ENCODE data around the gene IDH1. TPM values are rescaled to one million over a fixed set of nuclear protein-coding genes. Genes with fewer than 3 reads are reported as not detected.
"Not testable (repeated sequence)": the region's sequence is repeated elsewhere in the genome, so short reads cannot be mapped to it uniquely, and the experiment has no call there.

The IDH1 gene
- polyA plus RNA-seq, 2 of the 4 experiments (the other 2 are of a cell fraction), result 180 to 346 TPM

- TF ChIP-seq CTCF (IDR thresholded peaks at IDR 0.05) (no peak), NFE2L2 (conservative IDR thresholded peaks at IDR 0.05; ENCODE audit: low read length) (no peak), NPAS2 (CRISPR knock-in tag; IDR thresholded peaks at IDR 0.05; ENCODE audit: borderline replicate concordance) (no peak), ATOH8 (CRISPR knock-in tag; IDR thresholded peaks at IDR 0.05; ENCODE audit: low read depth) (no peak), PBX3 (IDR thresholded peaks at IDR 0.05) (no peak), RAD21 (conservative IDR thresholded peaks at IDR 0.05 in 1 of 2, IDR thresholded peaks at IDR 0.05 in 1 of 2) (no peak), EHF (CRISPR knock-in tag; IDR thresholded peaks at IDR 0.05) (no peak), CEBPB (IDR thresholded peaks at IDR 0.05) (no peak), ELK1 (IDR thresholded peaks at IDR 0.05; ENCODE audit: low read depth, low read length) (no peak), HES2 (IDR thresholded peaks at IDR 0.05) (no peak), HMGXB4 (CRISPR knock-in tag; IDR thresholded peaks at IDR 0.05; ENCODE audit: borderline replicate concordance) (no peak), RARB (CRISPR knock-in tag; IDR thresholded peaks at IDR 0.05) (no peak), FOXS1 (CRISPR knock-in tag; IDR thresholded peaks at IDR 0.05) (no peak)
These were observed 14.2 kb upstream of the IDH1 start (continued) for GRCh38 chr2:208269091-208269490.

- H3K9me3 ChIP-seq, result no peaks in the 10 kb centered on the region
- H3K27ac ChIP-seq, result no peak overlapping the region
- H3K4me3 ChIP-seq, result no peak overlapping the region
- H3K4me1 ChIP-seq, result peaks cover 20% of the 10 kb centered on the region
- ChIA-PET POLR2A (interaction anchor here (0.6 to 1.7 kb wide), 2 partner anchors 14 to 1892 kb away, joined by 4 to 5 read pairs; partner anchors contain the start of gene IDH1), CTCF (interaction anchor here (1.2 to 2.0 kb wide), 3 partner anchors 13 to 24 kb away, joined by 3 to 8 read pairs (median 3); partner anchors contain the start of gene IDH1)
- peak overlapping the region; percentile 93 for H3K4me2 ChIP-seq
- FAIRE-seq (no peak), ATAC-seq (no peak), DNase-seq (ENCODE audit: low read depth in 1 of 2, low spot score in 1 of 2) (no peak)
- WGBS (ENCODE audit: missing lambda C conversion rate), result 92% methylated on average over 8 of the region's 8 CpGs
- TF ChIP-seq MAFK (IDR thresholded peaks at IDR 0.05; ENCODE audit: partially characterized antibody), result no peak
- no peak for TF ChIP-seq SREBF2 (IDR thresholded peaks at IDR 0.05)
- no peak for TF ChIP-seq BHLHE40 (IDR thresholded peaks at IDR 0.05; ENCODE audit: low read depth, low read length)
These were observed 13.5 kb upstream of the IDH1 start for GRCh38 chr2:208268156-208268952.

- Histone ChIP-seq H3K4me2 (peak overlapping the region; percentile 93), H3K27ac (0 out of 6 replicates have a peak overlapping the region, but pooled peaks of 1 of the 2 experiments have one; percentile 15), H3K4me1 (peaks cover 20% of the 10 kb centered on the region), H3K4me3 (peak overlapping the region; percentile 97; the same call in 2 of the 3 replicates)
- CTCF ChIA-PET, result interaction anchor here (2.0 kb wide), 1 partner anchor 12 kb away, joined by 12 read pairs; the partner anchor contains the start of gene IDH1
- not testable (repeated sequence) for FAIRE-seq; ATAC-seq; H3K9me3 ChIP-seq; DNase-seq (ENCODE audit: low read depth in 1 of 2, low spot score in 1 of 2)
- POLR2A ChIA-PET, result interaction anchor here (0.6 to 1.7 kb wide), 2 partner anchors 13 to 1893 kb away, joined by 4 to 5 read pairs; partner anchors contain the start of gene IDH1
- 86% methylated on average over 22 of the region's 22 CpGs for WGBS (ENCODE audit: missing lambda C conversion rate)
These were observed 12.7 kb upstream of the IDH1 start for GRCh38 chr2:208267526-208267925.
